Caco-2 (cell line): ENCODE data around the gene REM2. TPM values are rescaled to one million over a fixed set of nuclear protein-coding genes. Genes with fewer than 3 reads are reported as not detected.

Source experiments
- BruUV-seq: library from RNA; stranded (reverse); fragments of 400-500 nt; replicated peaks from 2 replicates; lab custom pipeline; 2021; lab: Mats Ljungman, UMichigan
- CTCF ChIA-PET: fragments of 300-600 bp; sonication (Branson Sonifier 250); formaldehyde crosslinking; loops from one replicate; lab custom pipeline; 2022; ENCODE audit warnings: antibody characterized with exemption; lab: Charles Lee
- POLR2A ChIA-PET: fragments of 300-600 bp; sonication (Branson Sonifier 250); formaldehyde crosslinking; loops from one replicate; lab custom pipeline; 2022; ENCODE audit warnings: antibody characterized with exemption; lab: Charles Lee
- DNase-seq, 2 experiments: peaks; one replicate each; pipeline versions ENCODE4 v3.0.0 to v3.0.0-alpha.2; 2020 to 2022
- H3K27me3 ChIP-seq: replicated peaks from 2 replicates; pipeline ENCODE4 v1.6.0; 2011; ENCODE audit warnings: low read length; ENCODE audit not compliant: control insufficient read depth, insufficient read depth
- H3K36me3 ChIP-seq: 2 replicates; pipeline ENCODE4 v1.5.1; 2011; ENCODE audit warnings: low read length; ENCODE audit not compliant: control insufficient read depth, insufficient read depth
- H3K4me1 ChIP-seq: fragments of 250-450 bp; sonication (Bioruptor Pico); 2 replicates; pipeline ENCODE4 v1.5.1; 2020; ENCODE audit warnings: mild to moderate bottlenecking
- H3K4me3 ChIP-seq: 2 replicates; pipeline ENCODE4 v1.5.1; 2011; ENCODE audit warnings: low read depth, mild to moderate bottlenecking, control low read depth, low read length
- H3K9me3 ChIP-seq: fragments of 250-450 bp; sonication (Bioruptor Pico); 2 replicates; pipeline ENCODE4 v1.5.1; 2020; ENCODE audit warnings: mild to moderate bottlenecking, moderate library complexity
- H3K27ac Mint-ChIP-seq: one replicate; pipeline ENCODE4 v1.8.0; 2022; ENCODE audit warnings: mixed read lengths; ENCODE audit not compliant: unreplicated experiment
- H3K27me3 Mint-ChIP-seq: one replicate; pipeline ENCODE4 v1.8.0; 2022; ENCODE audit warnings: mixed read lengths; ENCODE audit not compliant: insufficient read depth, unreplicated experiment
- H3K36me3 Mint-ChIP-seq: one replicate; pipeline ENCODE4 v1.8.0; 2022; ENCODE audit warnings: mild to moderate bottlenecking, mixed read lengths; ENCODE audit not compliant: insufficient read depth, unreplicated experiment
- H3K4me1 Mint-ChIP-seq: one replicate; pipeline ENCODE4 v1.8.0; 2022; ENCODE audit warnings: low read depth, mixed read lengths; ENCODE audit not compliant: unreplicated experiment
- H3K4me3 Mint-ChIP-seq: one replicate; pipeline ENCODE4 v1.8.0; 2022; ENCODE audit warnings: mild to moderate bottlenecking, moderate library complexity, mixed read lengths; ENCODE audit not compliant: unreplicated experiment
- H3K9me3 Mint-ChIP-seq: one replicate; pipeline ENCODE4 v1.8.0; 2022; ENCODE audit warnings: mixed read lengths; ENCODE audit not compliant: unreplicated experiment
- intact Hi-C: fragments of 100-400 bp; cut with micrococcal nuclease; formaldehyde crosslinking; loops from one replicate; pipeline ENCODE4 v1.10.0; 2022; ENCODE audit not compliant: unreplicated experiment
- total RNA-seq: library from RNA; stranded (reverse); gene quantifications from 2 replicates; pipeline ENCODE4 v1.2.3, GENCODE V29; 2022
- TF ChIP-seq, protein P1 (sequence below), 2 experiments: fragments of 200-600 bp in 1 of 2; IDR thresholded peaks; 1 replicate in 1 of 2; 2 replicates in 1 of 2; pipeline versions ENCODE4 v1.5.1 to v1.8.0; 2011 to 2022; ENCODE audit warnings: antibody characterized with exemption in 1 of 2, control low read depth in 1 of 2, inconsistent platforms in 1 of 2, low read depth in 1 of 2, low read length in 1 of 2, mild to moderate bottlenecking in 1 of 2, moderate library complexity in 1 of 2; ENCODE audit not compliant: insufficient read depth in 1 of 2, severe bottlenecking in 1 of 2, unreplicated experiment in 1 of 2

REM2 gene
- total RNA-seq, 1 experiment from 2014 or later: 0.41 TPM

DNA sequence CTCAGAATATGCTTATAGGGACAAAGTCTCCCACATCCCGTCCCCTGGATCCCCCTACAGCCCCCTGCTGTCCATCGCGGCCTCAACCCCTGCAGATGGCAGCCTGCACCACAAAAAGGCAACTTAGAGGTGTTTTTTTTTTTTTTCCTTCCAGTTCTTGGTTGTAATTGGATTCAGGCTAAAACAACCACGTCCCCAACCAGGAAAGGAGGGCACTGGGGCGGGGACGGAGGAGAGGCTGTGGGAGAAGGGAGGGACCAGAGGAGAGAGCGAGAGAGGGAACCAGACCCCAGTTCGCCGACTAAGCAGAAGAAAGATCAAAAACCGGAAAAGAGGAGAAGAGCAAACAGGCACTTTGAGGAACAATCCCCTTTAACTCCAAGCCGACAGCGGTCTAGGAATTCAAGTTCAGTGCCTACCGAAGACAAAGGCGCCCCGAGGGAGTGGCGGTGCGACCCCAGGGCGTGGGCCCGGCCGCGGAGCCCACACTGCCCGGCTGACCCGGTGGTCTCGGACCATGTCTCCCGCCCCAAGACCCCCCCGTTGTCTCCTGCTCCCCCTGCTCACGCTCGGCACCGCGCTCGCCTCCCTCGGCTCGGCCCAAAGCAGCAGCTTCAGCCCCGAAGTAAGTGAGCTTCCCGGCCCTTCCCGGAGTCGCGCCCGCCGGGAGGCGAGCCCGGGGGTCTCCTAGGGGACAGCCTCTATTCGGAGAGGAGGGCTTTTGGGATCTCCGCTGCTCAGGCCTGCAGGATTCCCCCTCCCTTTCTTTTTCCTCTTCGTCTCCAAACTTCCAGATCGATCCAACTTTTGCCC, 46.5 kb upstream of the REM2 start, which contains the start of gene MMP14:
MMP14 (plus strand) TSS at position 285 of the 813 bp plus-strand sequence; CDS start at position 518, 233 bp downstream.
- CTCF ChIA-PET: interaction anchor here (0.6 to 4.5 kb wide), 12 partner anchors 12 to 1530 kb away, joined by 3 to 22 read pairs (median 4); partner anchors contain the start of gene SLC7A7
- intact Hi-C loops: loop anchor here (1.0 to 2.0 kb wide), 2 partner anchors 14 to 17 kb away; no protein-coding TSS in a partner anchor

DNA sequence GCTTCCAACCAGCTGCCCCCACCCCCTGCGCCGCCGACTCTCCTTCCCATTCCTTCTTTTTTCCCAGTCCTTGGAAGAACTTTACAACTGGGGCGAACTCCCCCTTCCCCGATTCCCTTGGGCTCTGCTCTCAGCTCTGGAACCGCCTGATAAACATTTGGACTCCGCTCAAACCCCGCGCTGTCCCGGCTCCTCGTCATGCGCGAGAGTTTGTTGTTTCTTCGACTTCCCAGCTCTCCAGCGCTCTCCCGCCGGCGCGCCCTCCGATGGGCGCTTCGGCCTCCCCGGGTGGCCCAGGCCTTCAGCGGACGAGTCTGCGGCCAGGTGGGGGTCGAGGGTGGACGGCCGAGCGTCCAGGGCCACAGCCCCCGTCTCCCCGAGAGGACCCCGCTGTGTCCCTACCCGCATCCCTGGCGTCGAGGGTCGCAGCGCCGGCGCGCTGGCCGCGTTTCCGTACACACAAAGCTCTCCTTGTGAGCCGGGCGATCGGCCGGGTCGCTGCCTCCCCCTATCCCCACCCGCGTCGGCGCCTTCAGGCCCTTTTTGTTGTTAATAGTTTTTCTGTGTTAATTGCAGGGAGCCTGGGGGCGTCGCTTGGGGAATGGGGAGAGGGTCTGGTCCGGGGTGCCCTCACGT, 45.8 kb upstream of the REM2 start:
- H3K4me1 Mint-ChIP-seq: peaks cover 17% of the 10 kb centered on the region
- Histone ChIP-seq H3K27me3 (no peaks in the 10 kb centered on the region), H3K9me3 (no peaks in the 10 kb centered on the region), H3K4me3 (peak overlapping the region; percentile 74), H3K4me1 (peaks cover 16% of the 10 kb centered on the region), H3K36me3 (peaks cover 5% of the 10 kb centered on the region)
- TF ChIP-seq, protein P1, sequence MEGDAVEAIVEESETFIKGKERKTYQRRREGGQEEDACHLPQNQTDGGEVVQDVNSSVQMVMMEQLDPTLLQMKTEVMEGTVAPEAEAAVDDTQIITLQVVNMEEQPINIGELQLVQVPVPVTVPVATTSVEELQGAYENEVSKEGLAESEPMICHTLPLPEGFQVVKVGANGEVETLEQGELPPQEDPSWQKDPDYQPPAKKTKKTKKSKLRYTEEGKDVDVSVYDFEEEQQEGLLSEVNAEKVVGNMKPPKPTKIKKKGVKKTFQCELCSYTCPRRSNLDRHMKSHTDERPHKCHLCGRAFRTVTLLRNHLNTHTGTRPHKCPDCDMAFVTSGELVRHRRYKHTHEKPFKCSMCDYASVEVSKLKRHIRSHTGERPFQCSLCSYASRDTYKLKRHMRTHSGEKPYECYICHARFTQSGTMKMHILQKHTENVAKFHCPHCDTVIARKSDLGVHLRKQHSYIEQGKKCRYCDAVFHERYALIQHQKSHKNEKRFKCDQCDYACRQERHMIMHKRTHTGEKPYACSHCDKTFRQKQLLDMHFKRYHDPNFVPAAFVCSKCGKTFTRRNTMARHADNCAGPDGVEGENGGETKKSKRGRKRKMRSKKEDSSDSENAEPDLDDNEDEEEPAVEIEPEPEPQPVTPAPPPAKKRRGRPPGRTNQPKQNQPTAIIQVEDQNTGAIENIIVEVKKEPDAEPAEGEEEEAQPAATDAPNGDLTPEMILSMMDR (IDR thresholded peaks at IDR 0.05; ENCODE audit: insufficient read depth in 1 of 2, low read depth in 1 of 2, low read length in 1 of 2, severe bottlenecking in 1 of 2, unreplicated experiment in 1 of 2): peak in 1 of 2 experiments; percentile 10
- intact Hi-C loops: loop anchor here (2.0 kb wide), 1 partner anchor 14 kb away; no protein-coding TSS in a partner anchor
- no peaks in the 10 kb centered on the region for H3K9me3 Mint-ChIP-seq
- ChIA-PET CTCF (interaction anchor here (0.6 to 4.5 kb wide), 13 partner anchors 12 to 1529 kb away, joined by 3 to 22 read pairs (median 4); partner anchors contain the start of gene SLC7A7), POLR2A (interaction anchor here (0.6 to 1.6 kb wide), 7 partner anchors 12 to 1381 kb away, joined by 3 to 13 read pairs (median 5); partner anchors contain the start of genes CHD8 and OXA1L)
- DNase-seq: peak; percentile 60 to 69
- H3K27me3 Mint-ChIP-seq: no peaks in the 10 kb centered on the region
- peak overlapping the region; percentile 87 for H3K27ac Mint-ChIP-seq
- no TSS peak for BruUV-seq
- peak overlapping the region; percentile 85 for H3K4me3 Mint-ChIP-seq
- peaks cover 54% of the 10 kb centered on the region for H3K36me3 Mint-ChIP-seq

More for the DNA sequence above, 46.5 kb upstream of the REM2 start, which contains the start of gene MMP14:
- H3K4me3 Mint-ChIP-seq: peak within 1 kb of the TSS; percentile 85
- H3K4me1 Mint-ChIP-seq: peaks cover 17% of the 10 kb centered on the region
- H3K36me3 ChIP-seq: peaks cover 4% of the 10 kb centered on the region
- H3K9me3 Mint-ChIP-seq: no peaks in the 10 kb centered on the region
- H3K36me3 Mint-ChIP-seq: peaks cover 57% of the 10 kb centered on the region
- H3K27me3 Mint-ChIP-seq: no peaks in the 10 kb centered on the region
- TSS peak; percentile 55 for BruUV-seq
- POLR2A ChIA-PET: interaction anchor here (0.8 to 1.6 kb wide), 4 partner anchors 11 to 24 kb away, joined by 5 to 13 read pairs (median 9); no protein-coding TSS in a partner anchor
- peaks cover 16% of the 10 kb centered on the region for H3K4me1 ChIP-seq
- TF ChIP-seq, protein P1 (IDR thresholded peaks at IDR 0.05; ENCODE audit: insufficient read depth in 1 of 2, low read depth in 1 of 2, low read length in 1 of 2, severe bottlenecking in 1 of 2, unreplicated experiment in 1 of 2): peak; percentile 50 to 75
- no peaks in the 10 kb centered on the region for H3K9me3 ChIP-seq
- H3K27ac Mint-ChIP-seq: peak within 1 kb of the TSS; percentile 87
- DNase-seq: peak; percentile 71 to 77
- H3K4me3 ChIP-seq: peak within 1 kb of the TSS; percentile 74
- no peaks in the 10 kb centered on the region for H3K27me3 ChIP-seq
